Loucy (cell line): ENCODE results near the gene DIPK1B.

Experiments used
- CTCF ChIP-seq: fragments of 200-600 bp; sonication (generic); conservative IDR thresholded peaks from 2 replicates; pipeline ENCODE4 v1.5.1; 2014; ENCODE audit warnings: mild to moderate bottlenecking, antibody characterized with exemption, low read length
- EZH2phosphoT487 ChIP-seq: fragments of 200-600 bp; IDR thresholded peaks from 2 replicates; pipeline ENCODE4 v1.6.1; 2018; ENCODE audit warnings: antibody characterized with exemption, mild to moderate bottlenecking, moderate library complexity, borderline replicate concordance

GRCh38 chr9:136705564-136705963 lies 6.8 kb upstream of the DIPK1B start:
- TF ChIP-seq CTCF (no peak), EZH2phosphoT487 (no peak)
